ENCODE results near the gene SCYL2. TPM values are rescaled to one million over a fixed set of nuclear protein-coding genes. Genes with fewer than 3 reads are reported as not detected.
"Not testable (repeated sequence)": the region's sequence is repeated elsewhere in the genome, so short reads cannot be mapped to it uniquely, and the experiment has no call there.

Gene SCYL2
- total RNA-seq, 1 donor from 2014 or later = 38.9 TPM

DNA sequence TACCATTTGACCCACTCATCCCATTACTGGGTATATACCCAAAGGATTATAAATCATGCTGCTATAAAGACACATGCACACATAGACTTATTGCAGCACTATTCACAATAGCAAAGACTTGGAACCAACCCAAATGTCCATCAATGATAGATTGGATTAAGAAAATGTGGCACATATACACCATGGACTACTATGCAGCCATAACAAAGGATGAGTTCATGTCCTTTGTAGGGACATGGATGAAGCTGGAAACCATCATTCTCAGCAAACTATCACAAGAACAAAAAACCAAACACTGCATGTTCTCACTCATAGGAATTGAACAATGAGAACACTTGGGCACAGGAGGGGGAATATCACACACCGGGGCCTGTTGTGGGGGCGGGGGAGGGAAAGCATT lies 75.9 kb downstream of the SCYL2 start:
- H3K9me3 Mint-ChIP-seq; H3K4me1 Mint-ChIP-seq (ENCODE audit: low read depth); H3K4me3 Mint-ChIP-seq: not testable (repeated sequence)

DNA sequence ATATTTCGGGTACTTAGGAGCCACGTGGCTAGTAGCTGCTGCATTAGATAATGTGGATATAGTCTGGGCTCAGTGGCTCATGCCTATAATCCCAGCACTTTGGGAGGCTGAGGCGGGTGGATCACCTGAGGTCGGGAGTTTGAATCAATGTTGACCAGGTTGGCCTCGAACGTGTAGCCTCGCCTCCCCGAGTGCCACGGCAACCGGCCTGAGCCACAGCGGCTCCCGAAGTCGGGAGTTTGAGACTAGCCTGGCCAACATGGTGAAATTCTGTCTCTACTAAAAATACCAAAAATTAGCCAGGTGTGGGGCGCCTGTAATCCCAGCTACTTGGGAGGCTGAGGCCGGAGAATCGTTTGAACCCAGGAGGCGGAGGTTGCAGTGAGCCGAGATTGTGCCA lies 77.4 kb downstream of the SCYL2 start:
- H3K4me1 Mint-ChIP-seq (ENCODE audit: low read depth); H3K9me3 Mint-ChIP-seq; H3K27me3 Mint-ChIP-seq (ENCODE audit: insufficient read depth); H3K36me3 Mint-ChIP-seq (ENCODE audit: low read depth); H3K27ac Mint-ChIP-seq; H3K4me3 Mint-ChIP-seq; DNase-seq (ENCODE audit: low spot score): not testable (repeated sequence)
- intact Hi-C loops (cut with micrococcal nuclease) = loop anchor here (10.0 kb wide), 1 partner anchor 390 kb away; no protein-coding TSS in a partner anchor

More for the DNA sequence above, 75.9 kb downstream of the SCYL2 start:
- not testable (repeated sequence) for H3K27me3 Mint-ChIP-seq (ENCODE audit: insufficient read depth); H3K27ac Mint-ChIP-seq; DNase-seq (ENCODE audit: low spot score)
- intact Hi-C loops (cut with micrococcal nuclease) = loop anchor here (10.0 kb wide), 1 partner anchor 392 kb away; no protein-coding TSS in a partner anchor
- H3K36me3 Mint-ChIP-seq (ENCODE audit: low read depth) = peaks cover 13% of the 10 kb centered on the region

DNA sequence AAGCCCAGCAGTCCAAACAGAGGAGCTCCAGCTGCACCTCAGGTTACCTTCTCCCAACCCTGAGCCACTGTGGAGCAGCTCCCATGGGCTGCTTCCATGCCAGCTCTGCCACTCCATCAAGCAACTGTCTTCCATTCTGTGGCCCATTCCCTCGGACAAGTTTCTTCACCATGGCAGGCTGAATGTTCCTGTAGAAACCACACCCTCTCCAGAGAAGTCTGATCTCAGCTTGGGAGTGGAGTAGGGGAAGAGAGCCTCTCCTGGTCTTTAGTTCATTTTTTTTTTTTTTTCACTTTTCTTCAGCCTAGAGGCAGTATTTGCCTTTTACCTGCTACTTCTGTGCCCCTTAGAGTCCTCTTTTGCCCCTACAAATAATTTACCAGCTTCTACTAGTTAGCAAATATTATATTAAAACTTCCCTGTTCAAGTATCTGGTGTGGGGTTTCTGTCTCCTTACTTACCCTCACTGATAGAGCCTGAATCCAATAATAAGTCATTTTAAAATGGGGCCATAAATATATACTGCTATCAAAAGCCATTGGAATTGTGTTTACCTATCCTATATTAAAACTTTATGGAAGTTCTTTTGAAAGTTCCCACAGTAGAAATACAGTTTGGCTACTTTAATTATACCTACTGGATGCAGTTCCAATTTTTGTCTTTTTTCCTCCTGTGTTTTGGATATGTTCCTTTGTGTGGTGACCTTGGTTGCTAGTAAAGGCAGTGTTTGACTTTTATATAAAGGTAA lies 78.2 kb downstream of the SCYL2 start:
- no peaks in the 10 kb centered on the region for H3K9me3 Mint-ChIP-seq
- no peak for DNase-seq (ENCODE audit: low spot score)
- H3K4me1 Mint-ChIP-seq (ENCODE audit: low read depth) = no peaks in the 10 kb centered on the region
- peaks cover 5% of the 10 kb centered on the region for H3K27me3 Mint-ChIP-seq (ENCODE audit: insufficient read depth)
- H3K4me3 Mint-ChIP-seq = no peak overlapping the region
- no peak overlapping the region for H3K27ac Mint-ChIP-seq
- intact Hi-C loops (cut with micrococcal nuclease) = loop anchor here (10.0 kb wide), 1 partner anchor 390 kb away; no protein-coding TSS in a partner anchor
- H3K36me3 Mint-ChIP-seq (ENCODE audit: low read depth) = peaks cover 4% of the 10 kb centered on the region

DNA sequence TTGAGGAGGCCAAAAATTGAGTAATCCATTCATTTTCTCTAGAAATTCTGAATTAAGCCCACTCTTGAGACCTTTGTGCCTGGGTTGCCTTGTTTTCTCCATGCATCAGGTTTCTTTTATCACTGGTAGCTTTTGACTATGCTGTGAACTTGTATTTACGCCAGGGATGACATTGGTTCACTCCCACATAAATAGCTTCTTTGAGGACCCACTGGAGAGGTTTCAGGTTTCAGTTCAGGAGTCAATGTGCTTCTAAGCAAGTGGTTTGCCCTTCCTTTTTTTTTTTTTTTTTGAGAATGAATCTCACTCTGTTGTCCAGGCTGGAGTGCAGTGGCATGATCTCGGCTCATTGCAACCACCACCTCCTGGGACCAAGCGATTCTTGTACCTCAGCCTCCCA lies 79.7 kb downstream of the SCYL2 start:
- no peak for DNase-seq (ENCODE audit: low spot score)
- Mint-ChIP-seq H3K9me3 (no peaks in the 10 kb centered on the region), H3K27me3 (ENCODE audit: insufficient read depth) (peaks cover 13% of the 10 kb centered on the region), H3K4me3 (no peak overlapping the region), H3K27ac (no peak overlapping the region), H3K36me3 (ENCODE audit: low read depth) (peaks cover 4% of the 10 kb centered on the region), H3K4me1 (ENCODE audit: low read depth) (no peaks in the 10 kb centered on the region)
- intact Hi-C loops (cut with micrococcal nuclease) = loop anchor here (10.0 kb wide), 1 partner anchor 388 kb away; no protein-coding TSS in a partner anchor

DNA sequence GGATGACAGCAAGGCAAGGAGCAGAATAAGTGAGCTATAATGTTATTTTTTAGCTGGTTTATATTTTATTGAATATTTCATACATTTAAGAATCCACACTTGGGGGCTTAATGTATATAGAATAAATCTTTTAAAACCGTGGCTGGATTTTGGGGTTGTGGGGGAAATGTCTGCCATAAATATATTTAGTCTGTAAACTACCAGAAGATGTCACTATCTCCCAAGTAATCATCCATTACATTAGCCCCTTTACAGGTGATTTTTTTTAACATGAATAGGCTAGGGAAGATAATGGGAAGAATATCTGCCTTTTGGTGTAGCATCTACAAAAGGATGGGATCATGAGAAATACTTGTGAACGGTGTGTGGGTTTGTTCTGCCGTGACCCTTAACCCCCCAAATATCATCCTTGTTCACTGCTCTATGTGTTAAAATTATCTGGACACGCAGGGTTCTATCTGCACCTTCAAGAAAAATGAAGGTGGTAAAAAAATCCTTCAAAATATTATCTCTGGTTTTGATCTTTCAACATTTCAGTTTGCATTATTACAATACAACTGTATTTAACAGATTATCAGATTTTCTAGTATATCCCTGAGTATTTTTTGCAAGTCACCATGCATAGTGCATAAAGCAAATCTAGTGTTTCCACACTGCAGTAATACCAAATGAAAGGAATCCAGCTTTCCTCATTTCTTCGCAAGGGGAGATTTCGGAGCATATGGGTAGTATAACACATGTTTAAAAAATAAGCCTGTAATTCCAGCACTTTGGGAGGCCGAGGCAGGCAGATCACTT lies 81.9 kb downstream of the SCYL2 start:
- H3K36me3 Mint-ChIP-seq (ENCODE audit: low read depth) = no peaks in the 10 kb centered on the region
- intact Hi-C loops (cut with micrococcal nuclease) = loop anchor here (10.0 kb wide), 1 partner anchor 386 kb away; no protein-coding TSS in a partner anchor
- H3K4me3 Mint-ChIP-seq = no peak overlapping the region
- H3K4me1 Mint-ChIP-seq (ENCODE audit: low read depth) = no peaks in the 10 kb centered on the region
- no peaks in the 10 kb centered on the region for H3K9me3 Mint-ChIP-seq
- no peak for DNase-seq (ENCODE audit: low spot score)
- no peak overlapping the region for H3K27ac Mint-ChIP-seq
- H3K27me3 Mint-ChIP-seq (ENCODE audit: insufficient read depth) = peaks cover 16% of the 10 kb centered on the region

GRCh38 chr12:100356644-100357223 lies 89.8 kb downstream of the SCYL2 start, which contains the start of gene SLC17A8:
SLC17A8 (plus strand) TSS chr12:100357074; CDS start chr12:100357392, 318 bp downstream.
- H3K9me3 Mint-ChIP-seq = no peaks in the 10 kb centered on the region
- H3K27ac Mint-ChIP-seq = no peak within 1 kb of the TSS
- no peak for DNase-seq (ENCODE audit: low spot score)
- H3K36me3 Mint-ChIP-seq (ENCODE audit: low read depth) = no peaks in the 10 kb centered on the region
- intact Hi-C loops (cut with micrococcal nuclease) = no loop called here
- H3K4me1 Mint-ChIP-seq (ENCODE audit: low read depth) = no peaks in the 10 kb centered on the region
- H3K27me3 Mint-ChIP-seq (ENCODE audit: insufficient read depth) = peaks cover 22% of the 10 kb centered on the region
- H3K4me3 Mint-ChIP-seq = no peak within 1 kb of the TSS

- no peaks in the 10 kb centered on the region for H3K36me3 Mint-ChIP-seq (ENCODE audit: low read depth)
- no peaks in the 10 kb centered on the region for H3K4me1 Mint-ChIP-seq (ENCODE audit: low read depth)
- intact Hi-C loops (cut with micrococcal nuclease) = no loop called here
- H3K9me3 Mint-ChIP-seq = no peaks in the 10 kb centered on the region
- no peak overlapping the region for H3K4me3 Mint-ChIP-seq
- no peak for DNase-seq (ENCODE audit: low spot score)
- H3K27ac Mint-ChIP-seq = no peak overlapping the region
- H3K27me3 Mint-ChIP-seq (ENCODE audit: insufficient read depth) = peaks cover 22% of the 10 kb centered on the region
Observed at GRCh38 chr12:100359248-100359647, 92.3 kb downstream of the SCYL2 start.

DNA sequence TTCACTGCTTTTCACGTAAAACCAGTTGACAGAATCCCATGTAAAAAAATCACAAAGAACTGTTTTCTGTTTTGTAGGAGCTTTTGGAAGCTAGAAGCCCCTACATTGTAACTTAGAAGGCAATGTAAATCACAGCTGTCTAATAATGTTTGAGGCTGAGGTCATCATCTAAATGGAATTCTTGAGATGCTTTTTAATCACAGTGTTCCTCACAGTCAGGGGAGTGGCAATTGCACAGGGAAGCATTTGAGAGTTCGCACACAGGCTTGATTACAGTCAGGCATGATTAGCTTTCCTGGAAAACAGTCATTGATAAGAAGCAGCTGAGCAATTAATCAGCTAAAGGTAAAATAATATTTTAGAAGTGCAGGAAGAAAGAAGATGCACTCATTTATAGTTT lies 92.8 kb downstream of the SCYL2 start:
- H3K9me3 Mint-ChIP-seq = no peaks in the 10 kb centered on the region
- no peak overlapping the region for H3K27ac Mint-ChIP-seq
- H3K36me3 Mint-ChIP-seq (ENCODE audit: low read depth) = no peaks in the 10 kb centered on the region
- peaks cover 18% of the 10 kb centered on the region for H3K27me3 Mint-ChIP-seq (ENCODE audit: insufficient read depth)
- no peak overlapping the region for H3K4me3 Mint-ChIP-seq
- no peaks in the 10 kb centered on the region for H3K4me1 Mint-ChIP-seq (ENCODE audit: low read depth)
- no peak for DNase-seq (ENCODE audit: low spot score)
- intact Hi-C loops (cut with micrococcal nuclease) = no loop called here

DNA sequence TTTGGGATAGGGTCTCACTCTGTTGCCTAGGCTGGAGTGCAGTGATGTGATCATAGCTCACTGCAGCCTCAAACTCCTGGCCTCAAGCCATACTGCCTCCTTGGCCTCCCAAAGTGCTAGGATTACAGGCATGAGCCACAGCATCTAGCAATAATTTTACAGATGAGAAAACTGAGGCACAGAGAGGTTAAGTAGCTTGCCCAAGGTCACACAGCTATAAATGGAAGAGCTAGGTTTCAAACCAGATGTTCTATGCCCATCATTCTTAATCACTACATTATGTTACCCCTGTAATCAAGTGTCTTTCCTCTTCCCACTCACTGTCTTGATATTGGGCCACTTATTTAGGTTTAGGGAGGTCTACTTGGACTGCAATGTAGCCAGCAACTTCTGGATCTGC lies 93.5 kb downstream of the SCYL2 start:
- intact Hi-C loops (cut with micrococcal nuclease) = no loop called here
- H3K4me3 Mint-ChIP-seq = no peak overlapping the region
- peaks cover 15% of the 10 kb centered on the region for H3K27me3 Mint-ChIP-seq (ENCODE audit: insufficient read depth)
- no peaks in the 10 kb centered on the region for H3K9me3 Mint-ChIP-seq
- H3K27ac Mint-ChIP-seq = no peak overlapping the region
- H3K4me1 Mint-ChIP-seq (ENCODE audit: low read depth) = no peaks in the 10 kb centered on the region
- H3K36me3 Mint-ChIP-seq (ENCODE audit: low read depth) = no peaks in the 10 kb centered on the region
- DNase-seq (ENCODE audit: low spot score) = no peak

- Mint-ChIP-seq H3K9me3 (no peaks in the 10 kb centered on the region), H3K27ac (no peak overlapping the region), H3K27me3 (ENCODE audit: insufficient read depth) (peaks cover 2% of the 10 kb centered on the region), H3K4me3 (no peak overlapping the region), H3K36me3 (ENCODE audit: low read depth) (no peaks in the 10 kb centered on the region), H3K4me1 (ENCODE audit: low read depth) (no peaks in the 10 kb centered on the region)
- DNase-seq (ENCODE audit: low spot score) = no peak
- intact Hi-C loops (cut with micrococcal nuclease) = no loop called here
Observed at GRCh38 chr12:100364324-100364723, 97.3 kb downstream of the SCYL2 start.

GRCh38 chr12:100365411-100365810 lies 98.4 kb downstream of the SCYL2 start:
- no peak for DNase-seq (ENCODE audit: low spot score)
- H3K27ac Mint-ChIP-seq = no peak overlapping the region
- no peaks in the 10 kb centered on the region for H3K36me3 Mint-ChIP-seq (ENCODE audit: low read depth)
- peaks cover 2% of the 10 kb centered on the region for H3K27me3 Mint-ChIP-seq (ENCODE audit: insufficient read depth)
- H3K4me1 Mint-ChIP-seq (ENCODE audit: low read depth) = no peaks in the 10 kb centered on the region
- intact Hi-C loops (cut with micrococcal nuclease) = no loop called here
- H3K4me3 Mint-ChIP-seq = no peak overlapping the region
- H3K9me3 Mint-ChIP-seq = no peaks in the 10 kb centered on the region

GRCh38 chr12:100368066-100368465 lies 101.1 kb downstream of the SCYL2 start:
- Mint-ChIP-seq H3K4me1 (ENCODE audit: low read depth) (no peaks in the 10 kb centered on the region), H3K27me3 (ENCODE audit: insufficient read depth) (peaks cover 4% of the 10 kb centered on the region), H3K36me3 (ENCODE audit: low read depth) (no peaks in the 10 kb centered on the region), H3K4me3 (no peak overlapping the region), H3K9me3 (no peaks in the 10 kb centered on the region), H3K27ac (no peak overlapping the region)
- intact Hi-C loops (cut with micrococcal nuclease) = no loop called here
- DNase-seq (ENCODE audit: low spot score) = no peak

- Mint-ChIP-seq H3K4me3 (no peak overlapping the region), H3K9me3 (no peaks in the 10 kb centered on the region), H3K4me1 (ENCODE audit: low read depth) (no peaks in the 10 kb centered on the region), H3K27ac (no peak overlapping the region), H3K27me3 (ENCODE audit: insufficient read depth) (peaks cover 2% of the 10 kb centered on the region), H3K36me3 (ENCODE audit: low read depth) (no peaks in the 10 kb centered on the region)
- intact Hi-C loops (cut with micrococcal nuclease) = no loop called here
- DNase-seq (ENCODE audit: low spot score) = no peak
Observed at GRCh38 chr12:100371146-100371545, 104.2 kb downstream of the SCYL2 start.
